Colonic mucosa (tissue), 4 donors: ENCODE data around the gene RELT. TPM values are rescaled to one million over a fixed set of nuclear protein-coding genes. Genes with fewer than 3 reads are reported as not detected.
"Not testable (repeated sequence)": the region's sequence is repeated elsewhere in the genome, so short reads cannot be mapped to it uniquely, and the experiment has no call there.

Experiments
- DNase-seq: peaks from one replicate; pipeline ENCODE4 v3.0.0-alpha.2; 2020
- H3K27ac ChIP-seq: fragments of 200-600 bp; one replicate; pipeline ENCODE4 v1.8.0; 2021
- H3K27me3 ChIP-seq: fragments of 200-600 bp; one replicate; pipeline ENCODE4 v1.8.0; 2021
- H3K36me3 ChIP-seq: fragments of 200-600 bp; one replicate; pipeline ENCODE4 v1.8.0; 2021
- H3K4me1 ChIP-seq: fragments of 200-600 bp; one replicate; pipeline ENCODE4 v1.8.0; 2021; ENCODE audit warnings: mild to moderate bottlenecking
- H3K4me3 ChIP-seq: fragments of 200-600 bp; one replicate; pipeline ENCODE4 v1.8.0; 2021
- H3K9ac ChIP-seq, 2 donors: one replicate each; pipeline ENCODE4 v1.7.0; 2013; ENCODE audit warnings: control low read depth in 2 of 2, low read depth in 2 of 2, low read length in 2 of 2
- H3K9me3 ChIP-seq: fragments of 200-600 bp; one replicate; pipeline ENCODE4 v1.8.0; 2021
- intact Hi-C: fragments of 100-400 bp; cut with DNase I; formaldehyde crosslinking; loops from one replicate; pipeline ENCODE4 v1.14.1; 2022
- total RNA-seq, 2 donors: library from RNA; stranded (reverse); fragmentation: NEBNext Ultra II Directional in 1 of 2; extraction: Animal tissue kit (Norgen Biotek cat#: 25700) in 1 of 2; gene quantifications; one replicate each; pipeline ENCODE4 v1.2.1, GENCODE V29; 2021
- TF ChIP-seq, protein P1 (sequence below): fragments of 200-600 bp; IDR thresholded peaks from one replicate; pipeline ENCODE4 v1.8.0; 2022; ENCODE audit warnings: antibody characterized with exemption, mild to moderate bottlenecking
- donor health status: healthy.
- donor health status: DM: no; HTN: no; CAD: no.
- donor health status: DM: no; HTN: no; CAD: no.

RELT gene
- total RNA-seq, 2 donors from 2014 or later: 4.0 to 7.1 TPM

GRCh38 chr11:73428699-73429098 is 52.5 kb downstream of the RELT start:
- Histone ChIP-seq H3K9me3 (no peaks in the 10 kb centered on the region), H3K27me3 (no peaks in the 10 kb centered on the region), H3K4me1 (no peaks in the 10 kb centered on the region), H3K27ac (no peak overlapping the region), H3K4me3 (no peak overlapping the region), H3K9ac (no peak overlapping the region), H3K36me3 (no peaks in the 10 kb centered on the region)
- DNase-seq: no peak
- TF ChIP-seq, protein P1, sequence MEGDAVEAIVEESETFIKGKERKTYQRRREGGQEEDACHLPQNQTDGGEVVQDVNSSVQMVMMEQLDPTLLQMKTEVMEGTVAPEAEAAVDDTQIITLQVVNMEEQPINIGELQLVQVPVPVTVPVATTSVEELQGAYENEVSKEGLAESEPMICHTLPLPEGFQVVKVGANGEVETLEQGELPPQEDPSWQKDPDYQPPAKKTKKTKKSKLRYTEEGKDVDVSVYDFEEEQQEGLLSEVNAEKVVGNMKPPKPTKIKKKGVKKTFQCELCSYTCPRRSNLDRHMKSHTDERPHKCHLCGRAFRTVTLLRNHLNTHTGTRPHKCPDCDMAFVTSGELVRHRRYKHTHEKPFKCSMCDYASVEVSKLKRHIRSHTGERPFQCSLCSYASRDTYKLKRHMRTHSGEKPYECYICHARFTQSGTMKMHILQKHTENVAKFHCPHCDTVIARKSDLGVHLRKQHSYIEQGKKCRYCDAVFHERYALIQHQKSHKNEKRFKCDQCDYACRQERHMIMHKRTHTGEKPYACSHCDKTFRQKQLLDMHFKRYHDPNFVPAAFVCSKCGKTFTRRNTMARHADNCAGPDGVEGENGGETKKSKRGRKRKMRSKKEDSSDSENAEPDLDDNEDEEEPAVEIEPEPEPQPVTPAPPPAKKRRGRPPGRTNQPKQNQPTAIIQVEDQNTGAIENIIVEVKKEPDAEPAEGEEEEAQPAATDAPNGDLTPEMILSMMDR: no peak
- intact Hi-C loops: no loop called here

GRCh38 chr11:73429121-73429750 is 53.0 kb downstream of the RELT start:
- no peaks in the 10 kb centered on the region for H3K27me3 ChIP-seq
- H3K9ac ChIP-seq: no peak overlapping the region
- H3K4me1 ChIP-seq: no peaks in the 10 kb centered on the region
- H3K9me3 ChIP-seq: no peaks in the 10 kb centered on the region
- DNase-seq: no peak
- H3K4me3 ChIP-seq: no peak overlapping the region
- H3K36me3 ChIP-seq: no peaks in the 10 kb centered on the region
- TF ChIP-seq, protein P1: no peak
- intact Hi-C loops: no loop called here
- H3K27ac ChIP-seq: no peak overlapping the region

GRCh38 chr11:73430326-73430725 is 54.1 kb downstream of the RELT start:
- Histone ChIP-seq H3K9me3 (no peaks in the 10 kb centered on the region), H3K27me3 (no peaks in the 10 kb centered on the region), H3K36me3 (no peaks in the 10 kb centered on the region), H3K4me3 (no peak overlapping the region), H3K9ac (no peak overlapping the region), H3K27ac (no peak overlapping the region), H3K4me1 (no peaks in the 10 kb centered on the region)
- intact Hi-C loops: no loop called here
- TF ChIP-seq, protein P1: no peak
- DNase-seq: no peak

DNA sequence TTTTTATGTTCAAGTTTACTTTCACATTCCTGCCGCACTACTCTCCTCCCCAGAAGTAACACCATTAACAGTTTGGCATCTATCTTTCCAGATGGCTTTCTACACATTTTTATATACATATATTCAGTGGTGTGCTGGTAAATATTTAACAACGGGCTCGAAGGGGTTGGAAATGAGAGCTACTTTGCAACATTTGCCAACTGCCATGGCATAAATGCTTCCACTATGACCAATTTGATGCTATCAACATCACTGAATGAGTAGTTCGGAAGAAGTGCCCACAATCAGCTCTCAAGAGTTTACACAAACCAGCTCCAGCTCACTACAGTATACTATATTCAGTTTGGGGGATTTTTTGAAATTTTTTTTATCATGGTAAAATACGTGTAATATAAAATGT is 55.2 kb downstream of the RELT start:
- H3K9ac ChIP-seq: no peak overlapping the region
- TF ChIP-seq, protein P1: no peak
- H3K27ac ChIP-seq: no peak overlapping the region
- H3K36me3 ChIP-seq: no peaks in the 10 kb centered on the region
- H3K4me3 ChIP-seq: no peak overlapping the region
- no peak for DNase-seq
- H3K4me1 ChIP-seq: no peaks in the 10 kb centered on the region
- H3K27me3 ChIP-seq: no peaks in the 10 kb centered on the region
- intact Hi-C loops: no loop called here
- no peaks in the 10 kb centered on the region for H3K9me3 ChIP-seq

GRCh38 chr11:73436859-73437258 is 60.7 kb downstream of the RELT start:
- H3K36me3 ChIP-seq, DNase-seq, H3K9ac ChIP-seq, H3K9me3 ChIP-seq, intact Hi-C loops, H3K27me3 ChIP-seq, H3K4me1 ChIP-seq, H3K4me3 ChIP-seq, H3K27ac ChIP-seq: not testable (repeated sequence)

GRCh38 chr11:73439002-73439843 is 63.0 kb downstream of the RELT start:
- no peak overlapping the region for H3K9ac ChIP-seq
- no peaks in the 10 kb centered on the region for H3K27me3 ChIP-seq
- intact Hi-C loops: no loop called here
- no peaks in the 10 kb centered on the region for H3K4me1 ChIP-seq
- no peaks in the 10 kb centered on the region for H3K9me3 ChIP-seq
- H3K4me3 ChIP-seq: no peak overlapping the region
- H3K27ac ChIP-seq: no peak overlapping the region
- DNase-seq: no peak
- TF ChIP-seq, protein P1: no peak
- H3K36me3 ChIP-seq: no peaks in the 10 kb centered on the region
